GM23248 (cell line): ENCODE measurements around the gene CNRIP1. TPM values are rescaled to one million over a fixed set of nuclear protein-coding genes. Genes with fewer than 3 reads are reported as not detected.

Source experiments
- DNase-seq: peaks from one replicate; pipeline ENCODE4 v3.0.0-alpha.2; 2015
- H2AFZ ChIP-seq: fragments of 200-600 bp; sonication (generic); 2 replicates; pipeline ENCODE4 v1.6.1; 2016; ENCODE audit warnings: antibody characterized with exemption
- H3F3A ChIP-seq: fragments of 200-600 bp; sonication (generic); 2 replicates; pipeline ENCODE4 v1.6.1; 2016; ENCODE audit warnings: mild to moderate bottlenecking, antibody characterized with exemption, mixed run types; ENCODE audit not compliant: insufficient read depth
- H3K27ac ChIP-seq: fragments of 200-600 bp; sonication (generic); 2 replicates; pipeline ENCODE4 v1.5.1; 2016; ENCODE audit warnings: mild to moderate bottlenecking
- H3K27me3 ChIP-seq: fragments of 200-600 bp; sonication (generic); replicated peaks from 2 replicates; pipeline ENCODE4 v1.6.1; 2016; ENCODE audit warnings: mild to moderate bottlenecking; ENCODE audit not compliant: insufficient read depth
- H3K36me3 ChIP-seq: fragments of 200-600 bp; sonication (generic); 2 replicates; pipeline ENCODE4 v1.6.1; 2016; ENCODE audit warnings: low read depth, mild to moderate bottlenecking
- H3K4me1 ChIP-seq: fragments of 200-600 bp; sonication (generic); 2 replicates; pipeline ENCODE4 v1.6.1; 2016; ENCODE audit warnings: mild to moderate bottlenecking; ENCODE audit not compliant: insufficient read depth
- H3K4me2 ChIP-seq: fragments of 200-600 bp; sonication (generic); one replicate; pipeline ENCODE4 v1.6.1; 2016; ENCODE audit warnings: mild to moderate bottlenecking; ENCODE audit not compliant: unreplicated experiment
- H3K4me3 ChIP-seq: fragments of 200-600 bp; sonication (generic); 2 replicates; pipeline ENCODE4 v1.5.1; 2016; ENCODE audit warnings: mild to moderate bottlenecking
- H3K79me2 ChIP-seq: fragments of 200-600 bp; sonication (generic); 2 replicates; pipeline ENCODE4 v1.6.1; 2016; ENCODE audit warnings: mild to moderate bottlenecking; ENCODE audit not compliant: insufficient read depth
- H3K9ac ChIP-seq: fragments of 200-600 bp; sonication (generic); 2 replicates; pipeline ENCODE4 v1.6.1; 2016; ENCODE audit warnings: mild to moderate bottlenecking
- H3K9me2 ChIP-seq: fragments of 200-600 bp; sonication (generic); 2 replicates; pipeline ENCODE4 v1.6.1; 2016; ENCODE audit warnings: mixed run types, mild to moderate bottlenecking, moderate library complexity; ENCODE audit not compliant: insufficient read depth
- H3K9me3 ChIP-seq: fragments of 200-600 bp; sonication (generic); one replicate; pipeline ENCODE4 v1.6.1; 2017; ENCODE audit warnings: low read depth
- H4K20me1 ChIP-seq: fragments of 200-600 bp; sonication (generic); 2 replicates; pipeline ENCODE4 v1.6.0; 2016; ENCODE audit not compliant: insufficient read depth
- EZH2 ChIP-seq: fragments of 200-600 bp; sonication (generic); IDR thresholded peaks from 2 replicates; pipeline ENCODE4 v1.6.1; 2018; ENCODE audit warnings: antibody characterized with exemption, mild to moderate bottlenecking; ENCODE audit not compliant: insufficient read depth, poor library complexity, severe bottlenecking
- EZH2phosphoT487 ChIP-seq: fragments of 200-600 bp; sonication (generic); IDR thresholded peaks from 2 replicates; pipeline ENCODE4 v1.6.1; 2018; ENCODE audit warnings: antibody characterized with exemption, moderate library complexity, mild to moderate bottlenecking, low read depth; ENCODE audit not compliant: insufficient read depth
- WGBS, 2 experiments: methylation state at CpG; one replicate each; pipeline ENCODE4 v1.1.6; 2015 to 2017; ENCODE audit warnings: low lambda C conversion rate in 2 of 2, low coverage in 1 of 2; ENCODE audit errors: missing lambda C conversion rate in 2 of 2; 5-methylcytosine and 5-hydroxymethylcytosine counted together
- in situ Hi-C: fragments of 300-500 bp; cut with MboI; formaldehyde crosslinking; loops from 2 replicates; pipeline ENCODE4 v1.15.0; 2020
- polyA plus RNA-seq: library from polyadenylated mRNA; unstranded; fragments of >200 nt; fragmentation: Nextera tagmentation; extraction: Ambion mirVana; gene quantifications from 2 replicates; pipeline ENCODE4 v1.2.1, GENCODE V29; 2016
- total RNA-seq: library from RNA; depleted of rRNA; stranded (reverse); fragments of >200 nt; shearing (Covaris generic); gene quantifications from 2 replicates; pipeline ENCODE4 v1.2.3, GENCODE V29; 2014; rRNA removed

The CNRIP1 gene
- total and polyA plus RNA-seq, 2 experiments from 2014 or later = 37.7 to 41.5 TPM

DNA sequence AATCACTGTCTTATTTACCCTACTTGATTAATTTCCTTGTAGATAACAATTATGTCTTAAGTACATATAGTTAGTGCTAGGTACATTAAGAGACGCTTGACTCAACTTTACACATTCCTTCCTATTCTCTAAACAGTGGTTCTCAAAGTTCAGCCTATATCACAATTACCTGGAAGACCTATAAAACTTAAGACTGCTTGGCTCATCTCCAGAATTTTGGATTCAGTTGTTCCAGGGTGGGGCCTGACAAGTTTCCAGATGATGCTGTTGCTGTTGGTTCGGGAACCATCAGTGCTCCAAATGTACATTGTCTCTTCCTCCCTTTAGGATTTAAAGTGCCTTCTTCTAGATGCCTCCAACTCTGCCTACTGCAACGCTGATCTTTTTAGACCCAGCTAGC lies 71.4 kb downstream of the CNRIP1 start:
- no peak for TF ChIP-seq EZH2
- no peak for TF ChIP-seq EZH2phosphoT487
- H3K4me2 ChIP-seq = peak overlapping the region; percentile 97
- no peaks in the 10 kb centered on the region for H3K27me3 ChIP-seq
- H3K9me3 ChIP-seq = no peaks in the 10 kb centered on the region
- H3K4me3 ChIP-seq = no peak overlapping the region
- peaks cover 30% of the 10 kb centered on the region for H3F3A ChIP-seq
- peaks cover 62% of the 10 kb centered on the region for H3K4me1 ChIP-seq
- 95% methylated on average over 3 of the region's 3 CpGs for WGBS, 2 experiments
- peaks cover 77% of the 10 kb centered on the region for H3K79me2 ChIP-seq
- no peak overlapping the region for H2AFZ ChIP-seq
- no peak overlapping the region for H3K9ac ChIP-seq
- H3K27ac ChIP-seq = no peak overlapping the region
- in situ Hi-C loops = no loop called here
- H3K9me2 ChIP-seq = no peaks in the 10 kb centered on the region
- no peaks in the 10 kb centered on the region for H3K36me3 ChIP-seq
- DNase-seq = no peak
- H4K20me1 ChIP-seq = peaks cover 60% of the 10 kb centered on the region

DNA sequence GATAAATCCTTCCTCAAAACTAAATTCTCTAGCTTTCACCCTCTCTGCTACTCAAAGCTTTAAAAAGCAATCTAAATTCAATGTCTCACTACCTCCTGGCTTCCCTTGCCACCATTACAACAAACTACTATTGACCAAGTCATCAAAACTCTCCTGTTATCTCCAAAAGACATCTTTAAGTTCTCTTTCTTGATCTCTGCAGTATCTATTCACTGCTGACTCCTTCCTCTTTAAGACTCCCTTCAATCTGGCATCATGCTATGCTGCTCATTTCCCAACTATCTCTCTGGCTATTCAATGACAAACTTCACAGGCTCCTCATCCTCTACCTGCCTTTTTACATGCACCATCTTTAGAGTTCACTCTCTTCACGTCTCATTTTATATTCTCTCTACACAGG lies 73.4 kb downstream of the CNRIP1 start:
- peaks cover 63% of the 10 kb centered on the region for H3K4me1 ChIP-seq
- in situ Hi-C loops = no loop called here
- H3K4me2 ChIP-seq = no peak overlapping the region
- 53 to 61% methylated on average over 1 of the region's 1 CpG for WGBS, 2 experiments
- no peak overlapping the region for H3K27ac ChIP-seq
- peaks cover 23% of the 10 kb centered on the region for H3F3A ChIP-seq
- no peak overlapping the region for H3K9ac ChIP-seq
- no peaks in the 10 kb centered on the region for H3K27me3 ChIP-seq
- no peak overlapping the region for H3K4me3 ChIP-seq
- peaks cover 96% of the 10 kb centered on the region for H3K79me2 ChIP-seq
- no peak for DNase-seq
- no peak overlapping the region for H2AFZ ChIP-seq
- TF ChIP-seq EZH2 (no peak), EZH2phosphoT487 (no peak)
- H3K9me2 ChIP-seq = no peaks in the 10 kb centered on the region
- peaks cover 76% of the 10 kb centered on the region for H4K20me1 ChIP-seq
- no peaks in the 10 kb centered on the region for H3K36me3 ChIP-seq
- no peaks in the 10 kb centered on the region for H3K9me3 ChIP-seq

DNA sequence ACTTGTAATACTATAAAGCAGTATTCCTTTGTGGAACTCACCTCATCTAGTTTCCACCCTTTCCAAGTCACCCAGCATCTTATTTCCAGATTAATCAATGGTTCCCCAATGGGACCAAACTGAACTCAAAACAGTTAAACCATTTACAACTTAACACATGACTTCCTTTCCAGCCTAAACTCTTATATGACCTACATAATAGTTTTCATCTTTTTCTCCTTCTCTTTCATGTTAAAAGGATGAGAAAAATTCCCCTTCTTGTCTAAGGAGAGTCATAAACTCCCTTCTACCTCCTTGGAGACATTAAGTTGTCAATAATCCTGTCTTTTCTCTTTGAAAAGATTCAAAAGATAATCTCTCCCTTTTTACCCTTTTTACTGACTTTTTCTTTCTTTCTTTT lies 74.1 kb downstream of the CNRIP1 start:
- in situ Hi-C loops = no loop called here
- no peak for TF ChIP-seq EZH2
- no peak for TF ChIP-seq EZH2phosphoT487
- DNase-seq = no peak

DNA sequence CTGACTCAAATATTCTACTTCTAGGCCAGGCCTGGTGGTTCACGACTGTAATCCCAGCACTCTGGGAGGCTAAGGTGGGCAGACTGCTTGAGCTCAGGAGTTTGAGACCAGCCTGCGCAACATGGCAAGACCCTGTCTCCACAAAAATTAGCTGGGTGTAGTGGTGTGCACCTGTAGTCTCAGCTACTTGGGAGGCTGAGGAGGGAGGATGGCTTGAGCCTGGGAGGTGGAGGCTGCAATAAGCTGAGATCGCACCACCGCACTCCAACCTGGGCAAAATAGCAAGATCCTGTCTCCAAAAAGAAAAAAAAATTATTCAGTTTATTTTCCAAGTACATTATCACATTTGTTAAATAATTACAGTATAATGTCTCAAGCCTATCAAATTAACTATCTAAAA lies 74.7 kb downstream of the CNRIP1 start:
- WGBS, 2 experiments = 99 to 100% methylated on average over 4 of the region's 4 CpGs
- Histone ChIP-seq H3K4me3 (no peak overlapping the region), H3K9me2 (no peaks in the 10 kb centered on the region), H3K9ac (no peak overlapping the region), H3K4me2 (no peak overlapping the region), H3K4me1 (peaks cover 57% of the 10 kb centered on the region), H3K9me3 (no peaks in the 10 kb centered on the region), H3K27ac (no peak overlapping the region), H4K20me1 (peaks cover 79% of the 10 kb centered on the region), H2AFZ (no peak overlapping the region), H3K79me2 (peaks cover 100% of the 10 kb centered on the region), H3F3A (peaks cover 19% of the 10 kb centered on the region; the same call in 1 of the 2 replicates), H3K27me3 (no peaks in the 10 kb centered on the region), H3K36me3 (no peaks in the 10 kb centered on the region)
- DNase-seq = no peak
- TF ChIP-seq EZH2phosphoT487 (no peak), EZH2 (no peak)
- in situ Hi-C loops = no loop called here

More for the DNA sequence above, 74.1 kb downstream of the CNRIP1 start:
- no peak overlapping the region for H2AFZ ChIP-seq
- no peaks in the 10 kb centered on the region for H3K27me3 ChIP-seq
- no peak overlapping the region for H3K4me2 ChIP-seq
- H3K79me2 ChIP-seq = peaks cover 100% of the 10 kb centered on the region
- no peaks in the 10 kb centered on the region for H3K36me3 ChIP-seq
- no peak overlapping the region for H3K9ac ChIP-seq
- peaks cover 79% of the 10 kb centered on the region for H4K20me1 ChIP-seq
- H3K4me1 ChIP-seq = peaks cover 63% of the 10 kb centered on the region
- H3F3A ChIP-seq = peaks cover 20% of the 10 kb centered on the region
- H3K27ac ChIP-seq = no peak overlapping the region
- H3K9me2 ChIP-seq = no peaks in the 10 kb centered on the region
- no peak overlapping the region for H3K4me3 ChIP-seq
- no peaks in the 10 kb centered on the region for H3K9me3 ChIP-seq

DNA sequence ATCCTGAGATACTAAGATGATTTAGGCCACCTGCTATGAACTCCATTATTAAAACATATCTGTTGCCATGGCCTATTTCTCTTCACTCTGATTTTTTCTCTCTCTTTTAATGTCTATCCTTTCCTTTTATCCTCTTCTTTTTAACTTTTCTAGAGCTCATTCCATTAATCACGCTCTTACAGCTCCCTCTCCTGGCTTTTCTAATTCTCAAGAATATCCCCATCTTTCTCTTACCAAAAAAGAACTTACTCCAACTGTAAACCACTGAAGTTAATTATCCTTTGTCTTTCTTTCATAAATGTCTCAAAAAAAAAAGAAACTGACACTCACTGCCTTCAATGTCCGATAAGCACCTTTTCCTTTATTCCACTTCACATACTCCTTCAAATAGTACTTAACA lies 75.3 kb downstream of the CNRIP1 start:
- Histone ChIP-seq H2AFZ (no peak overlapping the region), H3K4me3 (no peak overlapping the region), H4K20me1 (peaks cover 78% of the 10 kb centered on the region), H3K9me2 (no peaks in the 10 kb centered on the region), H3K36me3 (no peaks in the 10 kb centered on the region), H3K79me2 (peaks cover 100% of the 10 kb centered on the region), H3K27ac (no peak overlapping the region), H3K4me2 (no peak overlapping the region), H3K9ac (no peak overlapping the region), H3K27me3 (no peaks in the 10 kb centered on the region), H3K4me1 (peaks cover 56% of the 10 kb centered on the region), H3F3A (peaks cover 19% of the 10 kb centered on the region; the same call in 1 of the 2 replicates), H3K9me3 (no peaks in the 10 kb centered on the region)
- DNase-seq = peak; percentile 41
- in situ Hi-C loops = no loop called here
- WGBS, 2 experiments = 64 to 80% methylated on average over 2 of the region's 2 CpGs
- TF ChIP-seq EZH2phosphoT487 = no peak
- no peak for TF ChIP-seq EZH2

Other genes starting within 250 kb of the CNRIP1 start
- gene PNO1, start 162.1 kb downstream of the CNRIP1 start, total RNA-seq = 12.6 and 14.5 TPM in 2 replicates
- 22.5 and 23.3 TPM in 2 replicates for gene PNO1, start 162.1 kb downstream of the CNRIP1 start, polyA plus RNA-seq
- gene PPP3R1, start 67.4 kb downstream of the CNRIP1 start, total RNA-seq = 17.7 and 19.0 TPM in 2 replicates
- 3.8 and 4.0 TPM in 2 replicates for gene PPP3R1, start 67.4 kb downstream of the CNRIP1 start, polyA plus RNA-seq
- not detected in 2 replicates for gene PLEK, start 45.3 kb upstream of the CNRIP1 start, total RNA-seq
- 0.15 and 0.39 TPM in 2 replicates for gene PLEK, start 45.3 kb upstream of the CNRIP1 start, polyA plus RNA-seq
- 0.38 and 0.65 TPM in 2 replicates for gene FBXO48, start 147.3 kb upstream of the CNRIP1 start, total RNA-seq
- gene FBXO48, start 147.3 kb upstream of the CNRIP1 start, polyA plus RNA-seq = 0.67 and 1.0 TPM in 2 replicates
- 4.0 and 5.1 TPM in 2 replicates for gene APLF, start 147.6 kb upstream of the CNRIP1 start, total RNA-seq
- 3.2 and 3.6 TPM in 2 replicates for gene APLF, start 147.6 kb upstream of the CNRIP1 start, polyA plus RNA-seq